Measurements from ENCODE around the gene RLF.

The RLF gene

GRCh38 chr1:40161125-40161887 lies at the start of gene RLF:
Gene RLF, plus strand, starts transcription at chr1:40161387. Its CDS starts 13 bp downstream, at chr1:40161400.
- peak; percentile 85 to 98 (median 96) for DNase-seq
- intact Hi-C loops (cut with DNase I): loop anchor here (2.0 to 5.0 kb wide), 3 partner anchors 97 to 291 kb away; partner anchors contain the start of genes COL9A2, ZFP69B and ZMPSTE24

DNA sequence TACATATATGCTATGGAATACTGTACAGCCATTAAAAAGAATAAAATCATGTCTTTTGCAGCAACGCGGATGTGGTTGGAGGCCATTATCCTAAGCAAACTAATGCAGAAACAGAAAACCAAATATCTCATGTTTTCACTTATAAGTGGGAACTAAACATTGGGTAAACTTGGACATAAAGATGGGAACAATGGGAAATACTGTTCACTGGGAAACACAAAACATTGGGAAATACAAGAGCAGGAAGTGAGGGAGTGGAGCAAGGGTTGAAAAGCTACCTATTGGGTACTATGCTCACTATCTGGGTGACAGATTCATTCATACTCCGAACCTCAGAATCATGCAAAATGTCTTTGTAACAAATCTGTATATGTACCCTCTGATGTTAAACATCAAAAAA lies 46.8 kb upstream of the RLF start:
- DNase-seq: no peak
- intact Hi-C loops (cut with DNase I): no loop called here

DNA sequence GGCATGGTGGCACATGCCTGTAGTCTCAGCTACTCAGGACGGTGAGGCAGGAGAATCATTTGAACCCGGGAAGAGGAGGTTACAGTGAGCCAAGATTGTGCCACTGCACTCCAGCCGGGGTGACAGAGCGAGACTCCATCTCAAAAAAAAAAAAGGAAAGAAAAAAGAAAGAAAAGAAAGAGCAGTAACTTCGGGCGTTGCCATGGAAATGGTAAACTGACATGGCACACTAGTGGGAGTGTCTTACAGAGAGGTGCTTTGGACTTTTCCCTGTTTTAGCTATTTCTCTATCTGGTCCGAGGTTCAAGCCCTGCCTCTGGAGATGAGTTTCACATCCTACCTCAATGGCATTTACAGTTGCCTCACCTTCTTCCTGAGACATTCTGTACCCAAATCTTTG lies 41.1 kb upstream of the RLF start:
- intact Hi-C loops (cut with DNase I): no loop called here
- DNase-seq: no peak

DNA sequence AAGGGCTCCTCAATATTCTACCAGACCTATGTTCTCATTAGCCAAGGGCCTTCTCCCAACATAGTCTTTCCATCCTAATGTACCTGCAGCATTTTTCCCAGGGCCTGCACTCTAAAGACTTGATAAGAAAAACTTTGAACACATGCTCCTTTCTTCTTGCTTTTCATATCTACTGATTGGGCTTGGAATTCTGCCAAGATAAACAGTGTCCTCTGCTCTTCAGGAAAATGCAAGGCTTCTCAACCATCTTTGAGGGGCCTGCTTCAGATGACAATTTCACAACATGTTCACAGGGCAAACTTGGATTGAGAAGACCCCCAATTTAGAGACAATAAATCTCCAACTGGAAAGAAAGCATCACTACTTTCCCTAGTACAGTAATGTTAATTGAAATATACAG lies 38.3 kb upstream of the RLF start:
- DNase-seq: no peak
- intact Hi-C loops (cut with DNase I): no loop called here

GRCh38 chr1:40130892-40131291 lies 30.3 kb upstream of the RLF start:
- DNase-seq: no peak
- intact Hi-C loops (cut with DNase I): no loop called here

DNA sequence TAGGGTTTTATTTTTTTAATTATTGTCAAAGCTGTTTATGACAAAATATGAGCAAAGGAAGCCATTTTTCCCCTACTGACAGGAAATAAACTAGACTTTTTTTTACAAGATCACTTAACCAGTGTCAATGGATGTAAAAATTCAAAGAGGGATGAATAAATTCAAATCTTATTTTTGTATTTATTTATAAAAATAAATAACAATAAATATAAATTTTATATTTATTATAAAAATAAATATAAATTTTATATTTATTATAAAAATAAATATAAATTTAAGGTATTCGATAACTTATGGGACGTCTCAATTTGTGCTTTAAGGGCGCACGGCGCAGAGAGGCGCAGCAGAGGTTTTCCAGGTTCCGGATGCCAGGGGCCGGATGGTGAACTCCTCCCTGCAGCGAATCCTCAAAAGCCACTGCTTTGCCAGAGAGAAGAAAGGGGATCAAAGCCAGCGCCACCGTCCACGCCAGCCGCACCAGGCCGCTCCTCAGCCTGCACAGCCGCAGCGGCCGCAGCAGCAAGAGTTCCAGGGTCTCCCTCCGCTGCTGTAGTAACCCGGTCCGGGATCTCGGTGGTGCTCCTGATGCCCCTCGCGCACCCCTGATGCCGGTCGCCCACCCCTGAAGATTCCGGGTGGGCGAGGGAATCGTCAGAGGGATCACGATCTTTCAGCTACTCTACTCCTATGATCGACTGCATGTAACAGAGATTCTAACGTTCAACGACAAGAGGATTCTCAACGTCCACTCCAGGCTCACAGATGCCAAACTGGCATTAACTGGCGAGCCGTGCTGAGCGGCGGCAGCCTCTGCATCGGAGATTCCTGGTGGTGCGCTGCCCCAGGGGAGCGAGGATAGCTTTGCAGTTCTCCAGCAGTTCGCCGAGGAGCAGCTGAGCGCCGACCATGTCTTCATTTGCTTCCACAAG lies 28.5 kb upstream of the RLF start:
- intact Hi-C loops (cut with DNase I): no loop called here
- DNase-seq: peak in 25 of 42 donors; percentile 3 to 49 (median 14)

- DNase-seq: no peak
- intact Hi-C loops (cut with DNase I): no loop called here
These were observed 27.9 kb upstream of the RLF start for GRCh38 chr1:40133312-40133665.

DNA sequence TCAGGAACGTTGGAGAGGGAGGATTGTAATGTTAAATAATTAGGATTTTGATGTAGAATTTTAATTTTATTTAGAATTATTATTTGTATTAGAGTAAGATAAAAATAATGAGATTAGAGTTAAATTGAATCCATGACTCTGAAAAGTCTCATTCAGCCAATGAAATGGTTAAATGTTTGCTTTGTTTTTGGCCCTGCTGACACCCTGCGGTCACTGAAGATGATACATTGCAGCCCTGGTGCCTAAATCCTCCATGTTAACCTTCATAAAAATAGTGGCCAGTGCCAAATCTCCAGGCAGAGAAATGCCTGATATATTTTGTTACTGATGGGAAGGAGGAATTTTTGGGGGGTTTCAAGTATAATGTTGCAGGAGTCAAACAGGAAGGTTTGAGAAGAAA lies 27.3 kb upstream of the RLF start:
- no peak for DNase-seq
- intact Hi-C loops (cut with DNase I): no loop called here

DNA sequence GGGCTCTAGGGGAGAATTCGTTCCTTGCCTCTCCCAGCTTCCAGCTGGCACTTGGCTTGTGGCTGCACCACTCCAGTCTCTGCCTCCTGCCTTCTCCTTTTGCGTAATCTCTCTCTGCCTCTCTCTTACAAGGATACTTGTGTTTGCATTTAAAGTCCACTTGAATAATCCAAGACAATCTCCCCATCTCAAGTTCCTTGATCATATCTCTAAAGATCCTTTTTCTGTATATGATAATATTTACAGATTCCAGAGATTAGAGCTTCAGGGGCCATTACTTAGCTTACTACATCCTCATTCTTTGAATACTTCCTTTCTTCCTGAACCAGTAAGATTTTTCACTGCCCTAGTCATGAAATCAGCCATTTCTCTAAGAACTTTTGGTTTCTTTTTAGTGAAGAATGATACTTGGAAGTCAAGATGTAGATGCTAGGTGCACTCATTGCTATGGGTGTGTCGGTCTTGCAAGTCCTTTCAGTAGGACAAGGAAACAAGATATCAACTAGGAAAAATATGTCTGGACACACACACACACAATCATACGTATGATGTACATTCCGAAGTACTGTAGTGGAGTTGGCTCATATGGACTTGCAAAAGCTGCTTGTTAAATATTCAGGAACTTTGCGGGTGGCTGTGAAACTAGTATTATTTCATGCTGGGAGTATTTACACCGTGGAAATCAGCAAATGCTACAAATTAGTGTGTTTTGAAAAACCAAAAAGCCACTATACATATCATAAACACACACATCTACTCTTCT lies 20.8 kb upstream of the RLF start:
- intact Hi-C loops (cut with DNase I): loop anchor here (5.0 to 10.0 kb wide), 2 partner anchors 197 to 264 kb away; no protein-coding TSS in a partner anchor
- no peak for DNase-seq

DNA sequence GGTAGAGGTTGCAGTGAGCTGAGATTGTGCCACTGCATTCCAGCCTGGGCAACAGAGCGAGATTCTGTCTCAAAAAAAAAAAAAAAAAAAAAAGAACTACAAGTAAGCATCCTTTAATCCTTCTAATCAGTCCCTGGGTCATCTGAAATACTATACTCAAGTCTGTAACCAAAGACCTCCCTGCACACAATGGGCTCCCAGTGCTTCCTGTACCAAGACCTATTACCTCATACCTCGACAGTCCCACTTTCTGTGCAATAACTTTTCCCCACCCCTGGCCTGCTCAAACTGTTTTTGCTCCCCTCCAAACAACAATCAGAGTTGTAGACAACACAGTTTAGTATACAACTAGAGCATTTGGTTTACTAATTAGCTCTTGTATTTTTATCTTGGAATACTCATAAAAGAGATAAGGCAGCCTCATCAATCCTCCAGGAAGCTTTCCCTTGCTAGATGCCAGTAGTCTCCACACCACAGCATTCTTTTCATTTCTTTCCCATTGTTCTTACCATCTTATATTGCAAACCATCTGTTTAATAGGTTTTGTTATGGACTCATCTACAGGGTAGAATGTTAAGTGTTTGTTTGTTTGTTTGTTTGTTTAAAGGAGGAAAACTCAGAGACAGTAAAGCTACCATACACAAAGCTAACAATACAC lies 19.2 kb upstream of the RLF start:
- DNase-seq: no peak
- intact Hi-C loops (cut with DNase I): loop anchor here (5.0 to 10.0 kb wide), 2 partner anchors 195 to 263 kb away; no protein-coding TSS in a partner anchor

DNA sequence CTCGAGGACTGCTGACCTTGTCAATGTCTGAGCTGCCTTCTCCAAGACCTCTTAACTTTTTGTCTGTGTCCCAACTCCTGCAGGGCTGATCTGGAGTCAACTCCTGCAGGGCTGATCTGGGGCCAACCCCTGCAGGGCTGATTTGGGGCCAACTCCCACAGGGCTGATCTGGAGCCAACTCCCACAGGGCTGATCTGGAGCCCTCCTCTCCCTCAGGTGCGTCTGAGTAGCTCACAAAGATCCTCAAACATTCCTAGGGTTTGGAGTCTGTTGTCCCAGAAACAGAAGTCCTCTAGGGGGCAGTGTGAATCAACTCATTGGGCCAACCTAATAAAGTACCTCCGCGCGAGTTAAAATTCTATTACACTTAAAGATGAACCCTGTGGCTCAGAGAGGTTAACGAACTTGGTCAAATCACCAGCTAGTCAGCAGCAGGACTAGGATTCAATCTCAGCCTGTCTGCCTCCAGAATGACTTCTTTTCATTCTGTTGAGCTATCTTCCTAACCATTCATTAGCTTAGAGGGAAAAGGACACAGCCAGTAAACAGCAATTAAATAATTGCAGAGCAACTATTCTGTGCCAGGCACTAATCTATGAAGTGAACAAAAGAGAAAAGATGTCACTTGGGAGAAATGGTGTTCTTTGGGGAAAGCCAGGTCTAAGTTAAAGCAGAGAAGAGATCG lies 17.2 kb upstream of the RLF start:
- intact Hi-C loops (cut with DNase I): loop anchor here (5.0 to 10.0 kb wide), 2 partner anchors 193 to 261 kb away; no protein-coding TSS in a partner anchor
- peak in 38 of 42 donors; percentile 7 to 88 (median 58) for DNase-seq

DNA sequence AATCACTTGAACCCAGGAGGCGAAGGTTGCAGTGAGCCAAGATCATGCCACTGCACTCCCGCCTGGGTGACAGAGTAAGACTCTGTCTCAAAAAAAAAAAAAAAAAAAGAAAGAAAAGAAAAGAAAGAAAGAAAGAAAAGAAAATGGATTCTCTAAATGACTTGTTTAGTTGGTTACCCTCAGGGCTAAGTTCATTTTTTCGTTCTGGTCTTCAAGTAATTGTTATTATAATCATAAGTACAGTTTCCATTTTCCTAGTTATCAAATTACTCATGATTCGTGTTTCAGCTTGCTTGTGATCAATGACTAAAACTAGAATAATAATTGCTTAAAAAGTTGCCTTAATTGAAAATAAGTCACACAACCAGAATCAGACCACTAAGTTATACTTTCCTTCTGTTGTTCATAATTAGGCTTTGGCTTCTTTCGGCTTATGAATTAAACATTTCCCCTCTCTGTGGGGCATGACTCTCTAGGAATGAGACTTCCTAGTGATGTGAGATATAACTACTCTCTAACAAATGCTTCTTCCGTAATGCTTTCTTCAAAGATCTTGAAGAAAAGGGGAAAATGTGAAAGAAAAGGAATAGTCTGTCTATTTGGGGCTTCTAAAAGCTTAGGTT lies 9.6 kb upstream of the RLF start:
- intact Hi-C loops (cut with DNase I): loop anchor here (10.0 kb wide), 1 partner anchor 57 kb away; the partner anchor contains the start of gene PPT1
- no peak for DNase-seq

GRCh38 chr1:40153073-40153770 lies 8.0 kb upstream of the RLF start:
- peak in 18 of 42 donors; percentile 19 to 70 (median 36) for DNase-seq
- intact Hi-C loops (cut with DNase I): loop anchor here (10.0 kb wide), 1 partner anchor 58 kb away; the partner anchor contains the start of gene PPT1

- no peak for DNase-seq
These were observed 6.1 kb upstream of the RLF start for GRCh38 chr1:40155135-40155534.

DNA sequence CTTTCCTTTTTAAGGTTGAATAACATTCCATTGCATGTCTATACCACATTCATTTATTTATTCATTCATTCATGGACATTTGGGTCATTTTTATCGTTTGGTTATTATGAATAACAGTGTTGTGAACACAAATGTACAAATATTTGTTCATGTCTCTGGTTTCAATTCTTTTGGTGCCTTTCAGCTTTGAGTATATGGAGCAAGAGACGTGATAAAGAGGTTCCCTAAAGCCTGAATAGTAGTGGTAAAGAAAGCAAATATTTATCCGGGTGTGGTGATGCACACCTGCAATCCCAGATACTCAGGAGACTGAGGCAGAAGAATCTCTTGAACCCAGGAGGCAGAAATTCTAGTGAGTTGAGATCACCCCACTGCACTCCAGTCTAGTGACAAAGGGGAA lies 5.3 kb upstream of the RLF start:
- intact Hi-C loops (cut with DNase I): loop anchor here (10.0 kb wide), 1 partner anchor 61 kb away; the partner anchor contains the start of gene PPT1
- DNase-seq: no peak

More at GRCh38 chr1:40155135-40155534, 6.1 kb upstream of the RLF start:
- intact Hi-C loops (cut with DNase I): loop anchor here (10.0 kb wide), 1 partner anchor 60 kb away; the partner anchor contains the start of gene PPT1

GRCh38 chr1:40160806-40161124 lies 422 bp upstream of the RLF start:
- DNase-seq: no peak
- intact Hi-C loops (cut with DNase I): loop anchor here (2.0 to 5.0 kb wide), 3 partner anchors 98 to 292 kb away; partner anchors contain the start of genes COL9A2, ZFP69B and ZMPSTE24
